ENCODE data around the gene CTAG1A.
"Not testable (repeated sequence)": the region's sequence is repeated elsewhere in the genome, so short reads cannot be mapped to it uniquely, and the experiment has no call there.

DNA sequence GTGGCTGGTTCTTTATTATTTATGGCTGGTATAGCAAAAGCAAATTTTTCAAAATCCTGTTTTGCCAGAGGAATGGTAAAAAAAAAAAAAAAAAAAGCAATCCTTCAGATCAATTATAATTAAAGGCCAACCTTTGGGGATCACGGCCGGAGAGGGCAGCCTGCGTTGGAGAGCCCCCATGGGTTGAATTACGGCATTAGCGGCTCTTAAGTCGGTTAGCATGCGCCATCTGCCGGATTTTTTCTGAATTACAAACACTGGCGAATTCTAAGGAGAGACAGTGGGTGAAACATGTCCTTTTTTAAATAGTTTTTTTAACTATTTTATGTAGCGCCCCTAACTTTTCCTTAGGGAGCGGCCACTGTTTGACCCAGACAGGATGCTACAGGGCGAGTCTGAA lies 28.7 kb downstream of the CTAG1A start:
- TF ChIP-seq, protein P1, sequence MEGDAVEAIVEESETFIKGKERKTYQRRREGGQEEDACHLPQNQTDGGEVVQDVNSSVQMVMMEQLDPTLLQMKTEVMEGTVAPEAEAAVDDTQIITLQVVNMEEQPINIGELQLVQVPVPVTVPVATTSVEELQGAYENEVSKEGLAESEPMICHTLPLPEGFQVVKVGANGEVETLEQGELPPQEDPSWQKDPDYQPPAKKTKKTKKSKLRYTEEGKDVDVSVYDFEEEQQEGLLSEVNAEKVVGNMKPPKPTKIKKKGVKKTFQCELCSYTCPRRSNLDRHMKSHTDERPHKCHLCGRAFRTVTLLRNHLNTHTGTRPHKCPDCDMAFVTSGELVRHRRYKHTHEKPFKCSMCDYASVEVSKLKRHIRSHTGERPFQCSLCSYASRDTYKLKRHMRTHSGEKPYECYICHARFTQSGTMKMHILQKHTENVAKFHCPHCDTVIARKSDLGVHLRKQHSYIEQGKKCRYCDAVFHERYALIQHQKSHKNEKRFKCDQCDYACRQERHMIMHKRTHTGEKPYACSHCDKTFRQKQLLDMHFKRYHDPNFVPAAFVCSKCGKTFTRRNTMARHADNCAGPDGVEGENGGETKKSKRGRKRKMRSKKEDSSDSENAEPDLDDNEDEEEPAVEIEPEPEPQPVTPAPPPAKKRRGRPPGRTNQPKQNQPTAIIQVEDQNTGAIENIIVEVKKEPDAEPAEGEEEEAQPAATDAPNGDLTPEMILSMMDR (conservative IDR thresholded peaks at IDR 0.05; ENCODE audit: low read length) = not testable (repeated sequence)
- not testable (repeated sequence) for TF ChIP-seq EZH2phosphoT487 (IDR thresholded peaks at IDR 0.05; ENCODE audit: borderline replicate concordance)
